GM21447 (cell line): ENCODE measurements around the gene STAT5A.
"Not testable (repeated sequence)": the region's sequence is repeated elsewhere in the genome, so short reads cannot be mapped to it uniquely, and the experiment has no call there.

Source experiments
- ATAC-seq: cut with Tn5 transposase; IDR thresholded peaks from one replicate; pipeline ENCODE4 v1.9.1; 2021; ENCODE audit not compliant: unreplicated experiment

The STAT5A gene

DNA sequence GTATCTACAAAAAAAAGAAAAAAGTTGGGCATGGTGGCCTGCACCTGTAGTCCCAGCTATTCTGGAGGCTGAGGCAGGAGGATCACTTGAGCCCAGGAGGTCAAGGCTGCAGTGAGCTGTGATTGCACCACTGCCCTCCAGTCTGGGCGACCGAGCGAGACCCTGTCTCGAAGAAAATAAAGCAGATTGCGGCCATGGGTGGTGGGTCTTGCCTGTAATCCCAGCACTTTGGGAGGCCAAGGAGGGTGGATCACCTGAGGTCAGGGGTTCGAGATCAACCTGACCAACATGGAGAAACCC lies 16.7 kb downstream of the STAT5A start:
- not testable (repeated sequence) for ATAC-seq

GRCh38 chr17:42305543-42306384 lies 17.5 kb downstream of the STAT5A start:
- no peak for ATAC-seq

- no peak for ATAC-seq
Measured at GRCh38 chr17:42306385-42306667, 18.0 kb downstream of the STAT5A start.

DNA sequence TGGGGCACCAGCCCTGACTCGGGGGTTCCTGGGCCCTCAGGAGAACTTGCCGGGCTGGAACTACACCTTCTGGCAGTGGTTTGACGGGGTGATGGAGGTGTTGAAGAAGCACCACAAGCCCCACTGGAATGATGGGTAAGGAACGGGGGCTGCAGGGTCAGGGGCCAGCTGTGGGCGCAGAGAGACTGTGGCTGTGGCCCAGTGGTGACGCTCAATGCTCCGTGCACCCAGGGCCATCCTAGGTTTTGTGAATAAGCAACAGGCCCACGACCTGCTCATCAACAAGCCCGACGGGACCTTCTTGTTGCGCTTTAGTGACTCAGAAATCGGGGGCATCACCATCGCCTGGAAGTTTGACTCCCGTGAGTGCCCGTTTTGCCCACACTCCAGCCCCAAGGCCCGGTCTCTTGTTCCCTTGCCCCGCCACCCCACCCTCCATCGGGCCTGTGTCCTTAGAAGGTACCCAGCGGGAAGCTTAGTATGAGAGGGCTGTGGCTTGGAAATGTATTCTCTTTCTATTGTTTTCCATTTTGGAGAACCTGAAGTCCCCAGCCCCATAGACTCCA lies 19.1 kb downstream of the STAT5A start:
- no peak for ATAC-seq

DNA sequence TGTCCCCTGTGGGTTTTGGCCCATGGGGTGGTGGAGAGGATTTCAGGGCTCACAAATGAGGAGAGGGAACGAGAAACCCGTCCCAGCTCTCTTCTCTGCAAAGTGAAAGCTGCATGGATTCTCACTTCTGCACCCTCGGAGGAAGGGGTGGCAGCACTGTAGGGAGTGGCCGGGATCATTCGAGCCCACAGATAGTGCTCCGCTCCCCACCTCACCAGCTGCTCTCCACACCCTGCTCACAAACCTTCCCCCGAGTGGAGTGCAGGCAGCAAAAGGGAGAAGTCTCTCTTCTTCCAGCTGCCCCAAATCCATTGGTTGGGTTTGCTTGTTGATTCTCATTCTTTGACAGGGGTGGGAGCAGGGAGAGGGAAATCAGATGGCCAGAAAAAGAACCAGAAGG lies 20.1 kb downstream of the STAT5A start:
- ATAC-seq: no peak

GRCh38 chr17:42309142-42309541 lies 20.8 kb downstream of the STAT5A start:
- no peak for ATAC-seq

- ATAC-seq: no peak
Measured at GRCh38 chr17:42309986-42310786, 21.9 kb downstream of the STAT5A start.

DNA sequence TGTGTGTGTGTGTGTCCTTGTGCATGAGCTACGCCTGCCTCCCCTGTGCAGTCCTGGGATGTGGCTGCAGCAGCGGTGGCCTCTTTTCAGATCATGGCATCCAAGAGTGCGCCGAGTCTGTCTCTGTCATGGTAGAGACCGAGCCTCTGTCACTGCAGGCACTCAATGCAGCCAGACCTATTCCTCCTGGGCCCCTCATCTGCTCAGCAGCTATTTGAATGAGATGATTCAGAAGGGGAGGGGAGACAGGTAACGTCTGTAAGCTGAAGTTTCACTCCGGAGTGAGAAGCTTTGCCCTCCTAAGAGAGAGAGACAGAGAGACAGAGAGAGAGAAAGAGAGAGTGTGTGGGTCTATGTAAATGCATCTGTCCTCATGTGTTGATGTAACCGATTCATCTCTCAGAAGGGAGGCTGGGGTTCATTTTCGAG lies 22.5 kb downstream of the STAT5A start:
- no peak for ATAC-seq

DNA sequence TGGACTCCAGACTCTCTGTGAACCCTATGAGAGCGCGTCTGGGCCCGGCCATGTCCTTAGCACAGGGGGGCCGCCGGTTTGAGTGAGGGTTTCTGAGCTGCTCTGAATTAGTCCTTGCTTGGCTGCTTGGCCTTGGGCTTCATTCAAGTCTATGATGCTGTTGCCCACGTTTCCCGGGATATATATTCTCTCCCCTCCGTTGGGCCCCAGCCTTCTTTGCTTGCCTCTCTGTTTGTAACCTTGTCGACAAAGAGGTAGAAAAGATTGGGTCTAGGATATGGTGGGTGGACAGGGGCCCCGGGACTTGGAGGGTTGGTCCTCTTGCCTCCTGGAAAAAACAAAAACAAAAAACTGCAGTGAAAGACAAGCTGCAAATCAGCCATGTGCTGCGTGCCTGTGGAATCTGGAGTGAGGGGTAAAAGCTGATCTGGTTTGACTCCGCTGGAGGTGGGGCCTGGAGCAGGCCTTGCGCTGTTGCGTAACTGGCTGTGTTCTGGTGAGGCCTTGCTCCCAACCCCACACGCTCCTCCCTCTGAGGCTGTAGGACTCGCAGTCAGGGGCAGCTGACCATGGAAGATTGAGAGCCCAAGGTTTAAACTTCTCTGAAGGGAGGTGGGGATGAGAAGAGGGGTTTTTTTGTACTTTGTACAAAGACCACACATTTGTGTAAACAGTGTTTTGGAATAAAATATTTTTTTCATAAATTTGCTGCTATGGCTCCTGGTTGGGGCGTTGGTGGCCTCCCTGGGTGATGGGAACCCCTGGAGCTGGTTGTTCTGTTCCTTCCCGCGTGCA lies 23.1 kb downstream of the STAT5A start:
- no peak for ATAC-seq

DNA sequence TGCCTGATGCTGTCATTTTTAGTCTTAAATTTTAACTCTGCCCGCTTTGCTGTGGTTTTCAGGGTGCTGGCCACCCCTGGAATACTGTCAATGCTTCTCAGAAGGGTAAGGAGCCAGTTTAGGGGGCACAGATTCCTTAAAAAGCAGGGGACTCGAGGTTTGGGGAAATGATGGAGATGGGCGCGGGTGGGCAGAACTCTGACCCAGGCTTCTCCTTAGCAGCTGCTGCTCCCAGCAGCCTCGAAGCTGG lies 23.7 kb downstream of the STAT5A start:
- ATAC-seq: no peak

GRCh38 chr17:42312285-42313130 lies 24.2 kb downstream of the STAT5A start:
- peak; percentile 62 for ATAC-seq

DNA sequence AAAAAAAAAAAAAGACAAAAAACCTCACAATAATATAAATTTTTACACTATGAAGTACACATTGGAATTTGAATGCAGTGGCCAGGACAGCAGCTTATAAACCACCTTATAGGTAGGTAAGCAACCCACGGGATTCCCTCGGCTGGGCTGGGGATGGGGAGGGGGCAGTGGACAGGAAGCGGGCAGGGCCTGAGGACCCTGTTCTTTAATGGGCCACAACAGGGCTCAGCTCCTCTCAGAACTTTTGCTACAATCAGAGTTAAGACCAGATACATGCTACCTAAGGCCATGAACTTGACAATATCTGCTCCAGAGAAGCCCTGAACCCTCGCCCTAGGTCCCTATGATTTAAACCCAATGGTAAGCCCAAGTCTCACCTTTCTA lies 25.1 kb downstream of the STAT5A start:
- ATAC-seq: no peak

DNA sequence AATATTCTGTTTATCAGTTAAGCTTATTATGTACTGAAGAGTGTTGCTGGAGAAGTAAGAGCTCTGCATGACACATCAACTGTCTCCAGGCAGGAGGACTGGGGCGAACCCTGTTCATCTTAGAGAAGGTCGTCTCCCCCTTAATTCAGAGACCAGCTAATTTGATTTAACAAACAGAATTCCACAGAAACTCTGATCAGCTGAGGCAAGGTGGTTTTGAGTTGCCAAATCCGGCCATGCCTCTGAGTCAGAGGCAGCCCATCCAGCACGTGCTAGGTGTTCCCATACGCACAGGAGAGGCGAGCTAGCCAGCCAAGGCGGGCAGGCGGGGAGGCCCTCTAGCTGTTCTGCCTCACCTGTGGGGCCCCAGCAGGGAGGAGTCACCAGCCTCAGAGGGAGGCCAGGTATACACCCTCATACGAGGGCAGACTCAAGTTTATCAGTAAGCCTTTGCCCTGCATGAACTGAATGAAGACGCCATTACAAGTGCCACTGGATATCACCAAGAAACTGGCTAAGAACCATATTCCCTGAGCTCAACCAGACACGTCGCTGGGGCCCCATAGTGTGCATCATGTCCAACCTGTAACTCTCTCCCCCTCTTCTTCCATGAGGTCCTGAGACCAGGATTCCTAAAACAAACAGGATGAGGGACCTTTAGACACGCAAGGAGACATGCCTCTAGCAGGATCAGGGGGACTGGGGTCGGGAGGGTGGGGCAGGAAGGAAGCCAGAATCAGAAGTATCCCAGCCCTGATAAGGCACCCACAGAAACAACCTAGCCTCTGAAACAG lies 25.7 kb downstream of the STAT5A start:
- no peak for ATAC-seq

- peak; percentile 41 for ATAC-seq
Measured at GRCh38 chr17:42315402-42316156, 27.3 kb downstream of the STAT5A start.

GRCh38 chr17:42316755-42317154 lies 28.5 kb downstream of the STAT5A start:
- ATAC-seq: no peak

DNA sequence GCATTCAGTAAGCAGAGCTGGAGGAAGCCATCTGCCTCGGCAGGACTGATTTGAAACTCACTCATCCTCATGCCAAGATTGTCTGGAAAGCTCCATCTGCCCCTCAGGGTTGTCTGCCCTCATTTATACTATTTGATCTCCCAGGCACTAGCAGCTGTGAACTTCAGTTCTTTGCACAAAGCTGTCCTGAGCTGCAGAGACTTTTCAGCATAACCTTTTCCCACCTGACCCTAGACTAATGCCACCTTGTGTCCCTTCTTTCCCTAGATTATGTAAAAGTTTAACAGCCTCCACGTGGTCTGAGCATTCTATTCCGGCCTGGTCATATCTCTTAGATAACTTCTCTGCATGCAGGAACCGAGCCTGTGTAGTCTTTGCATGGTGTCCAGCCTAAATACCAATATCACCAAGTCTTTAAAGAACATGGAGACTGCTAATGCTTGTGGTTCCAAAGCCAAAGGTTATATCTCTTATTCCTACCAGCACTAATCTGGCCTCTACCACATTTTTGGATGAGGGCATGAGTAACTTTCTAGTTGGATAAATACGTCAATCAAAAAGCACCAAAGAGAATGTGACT lies 29.1 kb downstream of the STAT5A start:
- no peak for ATAC-seq

GRCh38 chr17:42317967-42318366 lies 29.7 kb downstream of the STAT5A start:
- ATAC-seq: not testable (repeated sequence)

DNA sequence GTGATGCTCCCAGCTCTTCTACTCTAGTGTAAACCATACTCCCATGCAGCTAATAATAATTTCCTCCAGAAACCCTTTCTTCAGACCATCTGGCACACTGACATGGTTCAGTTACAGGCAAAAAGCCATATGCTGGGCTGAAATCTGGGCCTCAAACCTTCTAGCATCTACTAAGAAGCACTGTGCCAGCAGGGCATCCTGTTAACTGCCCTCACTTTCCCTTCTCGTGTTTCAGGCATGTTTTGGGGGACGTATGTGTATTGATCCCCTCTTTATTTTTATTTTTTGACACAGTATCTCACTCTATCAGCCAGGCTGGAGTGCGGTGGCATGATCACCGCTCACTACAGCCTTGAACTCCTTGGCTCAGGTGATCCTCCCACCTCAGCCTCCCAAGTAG lies 33.3 kb downstream of the STAT5A start:
- no peak for ATAC-seq
